HG02840 (cell line): ENCODE results near the gene ZNF438.

Experiments
- ATAC-seq: cut with Tn5 transposase; IDR thresholded peaks from one replicate; pipeline ENCODE4 v1.9.1; 2021; ENCODE audit warnings: mild to moderate bottlenecking, moderate library complexity, moderate number of reproducible peaks; ENCODE audit not compliant: unreplicated experiment, low FRiP score

Gene ZNF438

DNA sequence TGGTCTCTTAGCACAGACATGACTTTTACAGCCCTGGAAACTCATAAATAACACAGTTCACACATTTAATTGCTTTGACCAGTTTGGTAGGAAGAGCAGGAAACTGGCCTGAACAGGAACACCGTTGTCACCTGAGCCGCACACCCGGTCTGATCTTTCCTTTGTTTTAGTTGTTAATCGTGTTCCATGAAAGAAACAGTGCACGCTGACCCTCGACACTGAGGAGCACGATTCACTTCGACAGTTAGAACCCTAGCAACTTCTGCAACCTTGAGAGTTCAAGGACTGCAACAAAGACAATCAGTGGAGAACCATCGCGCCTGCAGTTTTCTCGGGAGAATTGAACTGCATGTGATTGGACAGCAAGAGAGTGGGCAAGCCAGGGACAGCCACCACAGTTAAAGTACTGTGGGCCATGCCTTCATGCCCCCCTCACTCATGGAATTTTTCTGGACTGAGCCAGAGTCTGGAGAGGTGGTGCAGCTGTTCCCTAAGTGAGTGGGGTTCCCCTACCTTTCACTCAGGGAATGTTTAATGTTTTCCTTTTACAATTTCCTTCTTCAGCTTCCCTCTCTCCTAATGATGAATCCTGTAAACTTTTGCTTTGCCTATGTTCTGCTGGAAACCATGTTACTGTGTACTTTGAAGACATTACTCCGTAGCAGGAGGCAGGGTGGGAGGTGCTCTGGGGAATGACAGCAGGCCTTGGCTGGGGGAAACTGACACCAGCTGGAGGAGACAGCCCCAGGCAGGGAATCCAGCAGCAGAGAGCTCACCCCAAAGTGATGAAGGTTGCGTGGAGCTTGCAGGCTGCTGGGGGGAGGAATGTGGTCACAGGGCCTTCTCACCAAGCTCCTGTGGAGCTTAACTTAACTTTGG lies 198.7 kb downstream of the ZNF438 start:
- no peak for ATAC-seq

DNA sequence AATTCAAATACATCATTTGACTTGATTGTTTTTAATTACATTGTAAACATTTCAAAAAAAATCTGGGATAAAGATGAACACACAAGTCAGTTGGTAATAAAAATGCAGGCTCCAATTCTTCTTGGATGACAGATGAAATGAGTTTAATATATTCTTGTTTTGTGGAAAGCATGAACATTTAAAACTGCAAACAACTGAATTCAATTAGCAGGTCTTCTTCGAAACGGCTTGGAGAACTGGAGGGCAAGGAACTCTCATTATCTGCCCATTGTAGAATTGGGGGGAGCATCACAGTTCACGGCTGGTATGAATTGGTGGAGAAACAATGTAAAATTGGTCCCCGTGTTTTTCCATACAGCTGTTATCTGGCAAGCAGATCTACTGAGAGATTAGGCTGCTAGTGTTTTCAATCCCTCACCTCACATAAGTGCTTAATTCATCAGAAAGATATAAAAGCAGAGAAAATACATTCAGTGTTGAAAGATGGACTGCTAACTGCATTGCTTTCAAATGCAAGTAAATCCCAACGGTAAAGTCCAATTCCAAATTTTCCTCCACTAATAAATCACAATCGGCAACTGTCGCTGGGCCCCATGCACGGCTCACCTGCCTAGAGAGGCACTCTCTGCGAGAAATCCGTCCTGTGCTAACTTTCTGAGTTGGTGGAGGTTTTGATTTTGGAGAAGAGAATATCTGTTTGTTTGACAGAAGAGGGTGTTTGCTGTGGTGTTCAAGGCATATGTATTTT lies 199.5 kb downstream of the ZNF438 start:
- no peak for ATAC-seq

DNA sequence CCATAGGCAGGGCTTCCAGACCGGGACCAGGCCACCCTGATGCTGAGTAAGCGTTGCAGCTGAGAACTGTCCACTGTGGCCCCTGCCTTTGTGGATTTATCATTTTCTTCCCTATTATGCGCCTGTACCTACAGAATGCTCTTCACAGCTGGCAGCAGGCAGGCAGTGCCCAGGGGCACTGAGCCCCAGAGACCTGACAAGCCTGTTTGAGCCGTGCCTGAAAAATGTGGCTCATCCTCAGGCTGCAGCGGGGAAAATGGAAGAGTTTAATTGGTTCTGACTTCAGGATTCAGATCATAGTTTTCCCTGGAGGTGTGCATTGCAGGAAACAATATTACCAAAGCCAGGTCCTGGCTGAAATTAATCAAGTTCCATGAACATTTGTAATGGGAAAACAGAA lies 200.2 kb downstream of the ZNF438 start:
- ATAC-seq = no peak

DNA sequence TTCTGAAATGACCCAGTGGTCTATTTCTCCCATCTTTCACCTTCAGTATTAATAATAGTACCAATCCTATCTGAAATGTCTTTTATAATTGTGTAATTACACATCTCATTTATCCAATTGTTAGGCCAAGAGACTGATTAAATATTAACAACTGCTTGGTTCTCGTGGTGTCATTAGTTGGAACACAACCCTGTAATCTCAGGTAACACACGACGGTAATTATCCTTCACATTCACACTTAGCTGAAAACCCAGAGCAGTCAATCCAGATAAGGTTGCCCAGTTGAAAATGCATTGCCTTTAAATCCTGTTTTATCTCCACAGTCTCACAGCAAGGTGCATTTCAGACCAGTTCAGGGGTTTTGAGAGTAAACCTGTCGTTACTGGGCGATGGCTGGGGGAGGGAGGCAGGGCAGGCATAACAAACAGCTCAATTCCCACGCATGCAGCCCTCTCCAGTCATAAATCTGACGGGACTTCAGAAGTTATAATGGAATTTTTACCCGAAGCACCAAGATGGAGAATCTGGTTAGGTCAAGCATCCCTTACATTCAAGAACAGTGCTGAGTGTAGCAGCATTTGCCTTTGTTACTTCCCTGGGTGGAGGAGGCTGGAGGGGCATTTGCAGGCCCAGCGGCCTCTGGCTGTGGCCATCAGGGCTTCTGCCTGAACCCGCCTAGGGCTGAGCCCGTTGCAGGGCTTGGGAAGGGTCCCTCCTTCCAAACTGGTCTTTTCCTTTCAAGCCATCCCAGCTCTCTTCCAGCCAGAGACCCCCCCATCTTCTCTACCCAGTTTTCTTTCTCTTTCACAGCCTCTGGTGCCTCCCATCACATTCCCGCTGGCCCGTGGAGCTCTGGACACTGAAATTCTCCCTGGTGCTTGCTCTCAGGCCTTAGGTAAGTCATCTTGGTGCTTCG lies 201.1 kb downstream of the ZNF438 start:
- no peak for ATAC-seq

DNA sequence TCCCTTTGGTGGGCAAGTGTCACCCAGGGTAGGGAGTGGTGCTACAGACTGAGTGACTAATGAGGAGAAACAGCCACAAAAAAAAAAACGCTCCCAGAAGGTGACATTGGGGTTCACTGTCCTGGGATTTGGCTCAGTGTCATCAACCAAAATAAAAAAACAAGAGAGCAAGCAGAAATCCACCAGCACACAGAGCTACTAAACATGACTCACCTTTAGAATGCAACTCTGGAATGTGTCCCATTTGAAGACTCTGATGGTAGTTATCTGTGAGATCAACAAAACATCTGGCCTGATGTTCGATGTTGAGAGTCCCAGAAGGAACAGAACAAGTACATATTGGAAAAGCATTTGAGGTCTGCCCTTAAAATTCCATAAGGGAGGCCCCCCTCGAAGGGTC lies 201.8 kb downstream of the ZNF438 start:
- ATAC-seq = no peak

DNA sequence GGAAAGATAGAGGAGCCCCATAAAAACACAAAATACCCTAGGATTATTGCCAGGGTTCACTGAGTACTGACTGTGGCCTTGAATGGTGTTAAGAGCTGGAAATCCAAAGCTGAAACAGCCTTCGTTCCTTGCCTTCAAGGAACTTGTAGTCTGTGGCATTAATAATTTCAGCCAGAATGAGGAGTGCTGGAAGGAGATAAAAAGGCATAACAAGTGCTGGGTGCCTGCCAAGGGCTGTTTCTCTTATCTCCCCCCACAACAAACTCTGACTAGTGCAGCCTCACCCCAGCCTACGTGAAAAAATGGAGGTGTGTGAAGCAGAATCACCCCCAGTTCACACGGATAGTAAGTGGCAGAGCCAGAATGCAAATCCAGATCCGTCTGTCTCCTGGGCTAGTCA lies 203.0 kb downstream of the ZNF438 start:
- ATAC-seq = no peak

DNA sequence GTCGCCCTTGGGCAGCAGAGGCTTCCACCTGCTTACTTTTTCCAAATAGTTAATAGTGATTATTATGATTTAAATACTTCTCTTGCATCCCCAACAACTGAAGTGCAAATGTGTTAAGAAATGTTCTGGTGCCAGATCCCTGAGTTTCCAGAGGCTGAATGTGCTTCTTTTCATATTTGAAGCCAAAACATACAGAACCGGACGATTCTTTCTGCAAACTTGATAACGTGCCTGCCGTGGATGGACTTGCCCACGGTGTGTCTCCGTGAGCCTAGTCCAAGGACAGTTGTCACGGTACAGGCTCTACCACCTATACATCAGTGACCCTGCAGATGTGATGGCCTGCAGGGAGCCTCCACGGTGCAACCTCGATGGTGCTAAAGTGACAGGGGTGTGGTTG lies 203.5 kb downstream of the ZNF438 start:
- ATAC-seq = no peak

DNA sequence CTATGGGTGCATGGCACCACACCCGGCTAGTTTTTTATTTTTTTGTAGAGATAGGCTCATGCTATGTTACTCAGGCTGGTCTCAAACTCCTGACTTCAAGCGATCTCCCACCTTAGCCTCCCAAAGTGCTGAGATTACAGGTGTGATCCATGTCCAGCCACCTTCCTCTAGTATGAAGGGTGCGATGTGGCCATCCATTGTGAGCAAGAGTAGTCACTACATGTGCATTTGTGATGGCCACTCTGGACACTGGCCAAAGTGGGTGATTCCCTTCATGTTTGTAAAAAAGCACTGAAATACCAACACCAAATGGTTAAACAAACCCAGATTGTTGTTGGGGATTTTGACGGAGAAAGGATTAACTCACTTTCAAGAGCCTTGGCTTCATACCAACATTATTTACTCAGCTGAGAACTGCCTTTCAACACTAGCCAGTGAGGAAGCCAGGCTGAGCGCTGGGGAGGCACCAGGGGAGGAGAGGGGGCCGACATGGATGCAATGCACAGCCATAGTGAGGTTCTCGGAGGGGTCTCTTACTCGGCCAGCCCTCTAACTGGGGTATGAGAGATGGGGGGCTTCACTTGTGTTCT lies 204.0 kb downstream of the ZNF438 start:
- no peak for ATAC-seq

DNA sequence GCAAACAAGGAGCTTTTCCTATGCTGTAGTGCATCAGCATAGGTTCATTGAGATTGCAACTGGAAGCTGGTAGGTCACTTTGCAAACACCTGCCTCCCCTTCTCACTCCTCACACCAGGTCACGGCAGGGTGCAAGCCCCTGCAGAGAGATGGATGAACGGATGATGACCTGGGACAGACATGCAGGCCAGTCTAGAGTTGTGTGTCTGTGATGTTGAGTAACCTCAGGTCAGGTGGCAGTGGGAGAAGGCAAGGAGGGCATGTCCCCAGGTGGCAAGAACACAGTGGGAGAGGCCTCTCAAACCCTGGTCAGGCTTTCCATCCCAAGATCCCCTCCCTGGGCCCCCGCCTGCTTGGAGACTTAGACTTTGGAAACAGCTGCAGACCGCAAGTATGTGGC lies 205.0 kb downstream of the ZNF438 start:
- ATAC-seq = no peak

DNA sequence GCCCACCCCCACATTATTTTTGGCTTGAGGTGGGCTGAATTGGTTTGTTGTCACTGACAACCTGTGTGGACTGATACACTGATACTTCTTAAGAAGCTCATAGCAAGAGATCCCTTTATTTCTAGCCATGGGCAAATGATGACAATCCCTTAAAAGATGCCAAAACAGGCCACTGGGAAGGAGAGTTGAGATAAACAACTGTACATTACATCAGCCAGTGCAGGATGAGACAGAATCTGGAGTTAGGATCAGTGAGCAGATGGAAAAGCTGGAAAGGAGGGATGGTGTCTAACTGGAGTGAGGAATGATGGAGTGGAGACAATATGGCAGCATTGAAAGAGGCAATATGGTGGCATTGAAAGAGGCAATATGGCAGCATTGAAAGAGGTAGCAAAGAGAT lies 206.2 kb downstream of the ZNF438 start:
- ATAC-seq = no peak

DNA sequence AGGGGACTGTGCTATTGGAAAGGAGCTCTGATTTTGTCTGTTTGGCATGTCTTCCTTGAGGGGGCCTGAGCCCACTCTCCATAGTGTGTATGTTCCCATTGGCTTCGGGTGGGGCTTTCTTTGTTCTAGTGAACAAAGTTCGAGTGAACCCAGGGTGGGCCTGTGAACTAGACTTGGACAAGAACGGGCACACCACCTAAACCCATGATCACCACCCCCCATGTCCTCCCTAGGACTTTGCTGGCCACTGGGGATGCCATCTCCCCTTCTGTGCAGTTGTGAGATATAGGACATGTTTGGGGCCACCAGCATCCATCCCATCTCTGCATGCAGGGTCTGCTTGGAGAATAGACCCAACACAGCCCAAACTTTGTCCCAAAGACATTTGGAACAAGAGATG lies 206.6 kb downstream of the ZNF438 start:
- no peak for ATAC-seq

DNA sequence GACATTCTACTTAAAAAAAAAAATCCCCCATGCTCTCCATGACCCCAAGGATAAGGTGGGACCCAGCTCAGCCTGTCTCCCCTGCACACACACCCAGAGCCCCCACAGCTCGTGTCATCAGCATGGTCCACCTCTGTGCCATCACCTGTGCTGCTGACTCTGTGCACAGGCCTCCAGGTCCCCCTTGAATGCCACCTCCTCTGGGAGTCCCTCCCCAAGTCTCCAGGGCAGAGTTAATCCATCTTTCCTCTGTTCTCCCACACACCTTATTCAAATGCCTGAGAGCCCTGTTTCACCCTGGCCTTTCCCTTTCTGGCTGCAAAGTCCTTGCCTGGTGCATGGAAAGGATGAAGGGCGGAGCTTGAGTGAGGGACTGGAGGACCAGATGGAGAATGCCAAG lies 208.0 kb downstream of the ZNF438 start:
- no peak for ATAC-seq

DNA sequence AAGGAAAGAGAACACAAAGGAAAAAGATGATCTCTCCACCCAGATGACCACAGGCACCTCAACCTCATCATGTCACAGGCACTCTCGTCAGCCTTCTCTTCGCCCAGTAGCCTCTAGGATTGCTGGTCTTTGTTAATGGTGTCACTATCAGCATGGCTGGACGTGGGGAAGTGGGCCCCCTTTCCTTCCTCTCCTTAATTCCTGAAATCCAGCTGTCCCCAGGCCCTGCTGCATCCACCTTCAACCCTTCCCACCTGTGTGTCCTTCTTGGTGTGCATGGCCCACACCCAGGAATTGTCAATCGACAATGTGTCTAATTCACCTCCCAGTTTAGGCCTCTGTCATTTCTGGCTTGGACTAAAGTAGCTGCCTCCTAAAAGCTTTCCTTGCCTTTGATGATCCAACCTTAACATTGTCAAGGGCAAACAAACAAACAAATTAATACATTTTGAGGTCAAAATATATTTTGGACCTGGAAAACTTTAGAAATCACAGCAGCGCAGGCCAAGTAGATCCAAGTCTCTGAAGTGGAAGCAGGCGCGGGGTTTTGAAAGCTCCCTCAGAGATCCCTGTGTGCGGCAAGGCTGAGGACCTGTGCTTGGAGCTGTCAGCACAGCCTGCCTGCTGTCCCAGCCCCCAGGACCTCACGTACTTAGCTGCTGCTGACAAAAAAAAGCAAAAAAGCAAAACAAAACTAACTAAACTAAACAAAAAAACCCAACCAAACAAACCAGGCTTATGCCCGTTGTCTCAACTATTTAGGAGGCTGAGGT lies 208.8 kb downstream of the ZNF438 start:
- ATAC-seq = no peak

DNA sequence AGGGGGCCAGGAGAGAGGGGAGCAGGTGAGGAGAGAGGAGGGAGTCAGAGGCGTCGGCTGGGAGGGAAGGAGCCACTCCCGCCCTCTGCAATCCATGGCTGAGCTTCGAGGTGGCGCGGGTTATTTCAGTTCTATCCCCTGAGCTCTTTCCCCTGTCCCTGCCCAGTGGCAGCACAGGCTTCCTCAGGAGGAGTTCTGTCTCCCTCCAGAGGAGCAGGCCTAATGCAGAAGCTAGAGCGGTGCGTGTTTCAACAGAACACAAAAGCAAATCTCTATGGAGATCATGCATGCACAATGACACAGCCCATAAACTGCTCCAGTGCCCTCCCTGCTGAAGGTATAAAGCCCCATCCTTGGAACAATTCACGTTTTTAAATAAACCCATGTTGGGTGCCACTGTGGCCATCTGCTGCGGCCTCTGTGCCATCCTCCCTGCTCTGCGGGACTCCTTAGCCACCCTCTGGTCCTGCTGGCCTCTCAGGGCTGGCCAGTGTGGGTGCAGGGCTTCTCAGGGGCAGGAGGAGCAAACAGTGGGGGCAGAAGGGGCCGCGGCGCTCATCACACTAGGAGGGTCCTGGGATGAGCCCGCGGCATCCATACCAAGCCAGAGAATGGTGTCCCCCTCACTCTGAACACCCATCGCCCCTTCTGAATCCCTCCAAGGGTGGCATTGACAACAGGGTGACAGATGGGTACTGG lies 209.5 kb downstream of the ZNF438 start:
- no peak for ATAC-seq

DNA sequence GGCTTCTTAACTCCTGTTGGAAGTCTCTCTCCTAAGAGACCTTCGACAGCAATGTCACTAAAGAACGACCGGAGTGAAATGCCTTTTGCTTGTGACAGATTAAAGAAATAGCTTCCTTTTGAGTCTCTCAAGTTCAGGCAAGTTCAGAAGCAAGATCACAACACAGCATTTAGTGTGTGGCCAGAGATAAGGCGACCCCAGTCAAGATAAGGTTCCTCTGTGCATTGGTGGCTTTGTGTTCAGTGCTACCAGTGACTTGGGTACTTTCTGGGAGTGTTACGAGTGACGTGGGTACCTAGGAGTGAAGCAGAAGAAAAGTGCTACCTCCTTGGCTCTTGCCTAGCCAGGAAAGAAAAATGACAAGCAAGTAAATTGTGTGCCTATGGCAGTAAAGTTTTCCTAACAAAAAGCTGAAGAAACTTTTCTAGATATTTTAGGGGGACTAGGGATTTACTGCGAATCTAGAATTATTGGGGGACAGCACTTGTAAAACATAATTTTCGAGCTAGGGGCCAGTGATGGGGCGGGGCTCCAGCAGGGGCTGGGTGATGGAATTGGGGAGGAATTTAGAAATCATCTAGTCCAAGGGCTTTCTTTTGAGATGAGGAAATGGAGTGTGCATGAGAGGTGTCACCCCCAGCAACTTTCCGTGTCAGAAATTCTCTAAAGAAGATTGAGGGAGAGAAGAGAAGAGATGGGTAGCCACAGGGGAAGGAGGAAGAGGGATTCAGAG lies 210.2 kb downstream of the ZNF438 start:
- ATAC-seq = no peak

DNA sequence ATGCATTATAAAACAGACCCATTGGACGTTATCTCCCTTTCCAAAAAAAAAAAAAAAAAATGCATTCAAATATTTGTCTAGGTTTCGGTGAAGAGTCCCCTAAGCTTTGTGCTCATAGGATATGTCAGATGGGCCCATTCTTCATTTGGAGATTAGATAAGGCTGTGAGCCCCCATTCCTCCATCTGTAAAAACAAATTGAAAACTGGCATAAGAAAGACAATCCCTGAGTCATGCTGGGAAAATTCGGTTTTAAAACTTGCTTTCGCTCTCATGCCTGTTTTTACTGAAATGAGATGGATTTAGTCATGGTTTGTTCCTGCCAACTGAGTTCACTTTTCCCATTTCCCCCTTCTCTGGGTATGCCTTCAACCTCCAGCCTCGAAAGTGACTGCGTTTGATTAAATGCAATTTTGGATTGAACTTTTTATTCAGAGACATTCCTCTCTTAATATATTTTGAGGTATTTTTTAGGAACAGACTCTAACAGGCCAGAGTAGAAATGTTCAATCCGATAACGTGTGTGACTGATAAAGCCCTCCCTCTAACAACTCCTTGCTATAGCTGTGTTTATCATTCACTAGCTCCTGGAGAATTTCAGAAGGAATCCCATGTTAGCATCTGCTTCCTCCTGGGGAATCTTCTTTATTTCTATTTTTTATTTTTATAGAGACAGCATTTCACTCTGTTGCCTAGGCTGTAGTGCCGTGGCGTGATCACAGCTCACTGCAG lies 211.2 kb downstream of the ZNF438 start:
- ATAC-seq = no peak

DNA sequence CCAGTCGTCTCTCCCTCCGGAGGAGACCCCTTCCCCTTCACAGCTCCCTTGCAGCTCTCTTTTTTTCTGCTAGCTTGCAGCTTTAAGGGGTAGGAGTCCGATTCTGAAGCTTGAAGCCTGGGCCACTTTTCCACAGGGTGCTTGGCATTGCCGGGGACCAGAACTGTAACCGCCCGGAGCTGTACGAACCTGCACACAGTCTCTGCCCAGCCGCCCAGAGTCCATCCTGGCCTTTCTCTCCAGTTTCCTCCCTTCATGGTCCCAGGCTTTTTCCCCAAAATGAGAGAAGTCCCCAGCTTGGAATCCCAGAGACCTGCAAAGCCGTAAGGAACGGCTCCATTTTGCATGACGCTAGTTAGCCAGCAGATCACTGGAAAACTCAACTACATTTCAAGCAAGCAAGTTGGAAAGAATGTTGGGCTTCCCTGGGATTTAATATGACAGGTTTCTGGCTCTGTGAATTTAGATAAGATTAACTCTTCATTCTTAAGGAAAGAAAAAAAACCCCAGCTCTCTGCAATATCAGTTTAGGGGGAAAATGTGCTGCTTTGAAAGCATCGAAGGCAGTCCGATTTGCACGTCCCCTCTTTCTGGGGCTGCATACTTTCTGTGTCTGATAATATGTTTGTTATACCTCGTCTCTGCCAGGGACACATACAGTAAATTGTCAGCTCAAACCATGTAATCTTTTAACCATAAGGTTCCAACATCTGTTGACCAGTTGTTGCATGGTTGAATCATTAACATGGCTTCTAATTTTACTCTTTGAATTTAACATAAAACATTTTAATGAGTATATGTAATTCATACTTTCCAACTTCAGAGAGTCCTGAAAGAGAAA lies 212.1 kb downstream of the ZNF438 start:
- ATAC-seq = no peak
